ENCODE results near the gene SPDL1.
"Not testable (repeated sequence)": the region's sequence is repeated elsewhere in the genome, so short reads cannot be mapped to it uniquely, and the experiment has no call there.

The SPDL1 gene

DNA sequence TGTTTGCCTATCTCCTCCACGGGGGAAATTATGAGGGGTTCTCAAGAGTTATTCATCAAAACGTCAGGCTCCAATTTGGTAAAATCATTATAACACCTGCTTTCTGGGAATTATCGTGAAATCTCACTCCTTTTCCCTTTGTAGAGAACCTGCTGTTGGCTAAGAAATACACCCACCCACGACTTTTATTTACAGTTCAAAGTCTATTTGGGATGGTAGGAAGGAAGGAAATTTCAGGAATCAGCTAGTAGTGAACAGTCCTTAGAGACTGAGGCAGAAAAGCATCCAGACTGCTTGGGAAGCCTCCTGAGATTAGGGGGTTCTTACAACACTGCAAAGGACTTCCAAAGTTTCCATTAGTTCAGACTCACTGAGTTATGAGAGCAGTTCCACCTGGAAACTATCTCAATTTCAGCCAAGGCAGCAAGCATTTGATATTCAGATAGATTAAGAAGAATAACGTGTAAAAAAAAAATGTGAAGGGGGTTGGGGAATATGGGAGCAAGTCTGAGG is 9.4 kb upstream of the SPDL1 start:
- no peak for DNase-seq (ENCODE audit: low read depth)

- DNase-seq (ENCODE audit: low read depth) = no peak
Observed at GRCh38 chr5:169576181-169576598, 7.4 kb upstream of the SPDL1 start.

- DNase-seq (ENCODE audit: low read depth) = no peak
Observed at GRCh38 chr5:169577951-169578350, 5.6 kb upstream of the SPDL1 start.

DNA sequence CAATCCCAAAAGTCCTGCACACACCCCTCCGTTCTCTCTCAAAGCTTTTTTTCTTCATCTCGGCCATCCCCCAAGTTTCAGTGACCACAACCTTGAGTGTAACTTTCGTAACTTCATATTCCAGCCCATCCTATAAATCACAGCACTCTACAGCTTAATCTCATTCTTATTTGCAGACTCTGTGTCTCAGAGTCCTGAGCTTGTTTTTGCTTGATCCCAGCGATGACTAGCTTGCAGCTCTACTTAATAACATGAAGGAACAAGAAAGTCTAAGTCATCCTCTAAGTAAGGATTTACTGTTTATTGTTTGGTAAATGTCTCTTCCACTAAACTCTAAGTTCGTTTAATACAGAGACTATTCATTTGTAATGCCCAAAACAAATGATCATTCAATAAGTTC is 2.6 kb upstream of the SPDL1 start:
- DNase-seq (ENCODE audit: low read depth) = no peak

DNA sequence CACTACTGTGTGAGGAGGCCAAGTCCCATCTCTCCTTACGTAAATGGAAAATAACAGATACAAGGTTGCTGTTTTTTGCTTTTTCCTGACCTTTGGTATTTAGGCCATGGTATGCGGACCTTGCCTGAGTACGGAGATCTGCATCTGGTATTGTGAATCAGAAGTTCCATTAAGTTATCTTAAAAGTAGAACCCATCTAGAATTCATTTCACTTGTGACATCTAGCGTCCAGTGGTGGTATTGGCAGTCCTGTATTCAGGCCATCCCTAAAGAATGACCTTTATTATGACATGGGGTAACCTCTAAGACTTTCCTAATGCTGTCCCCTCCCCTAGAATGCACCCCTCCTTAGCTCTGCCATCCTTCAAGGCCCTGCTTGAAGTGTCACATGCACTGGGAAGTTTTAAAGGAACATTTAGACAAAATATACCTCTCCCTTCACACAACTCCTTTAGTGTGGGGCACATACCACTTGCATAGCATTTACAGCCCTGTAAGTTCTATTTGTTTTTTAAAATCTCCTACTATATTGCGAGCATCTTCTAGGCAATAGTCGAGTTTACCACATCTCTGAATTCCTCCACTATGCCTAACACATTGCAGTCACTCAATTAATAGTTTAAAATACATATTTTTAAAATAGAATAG is 1.9 kb upstream of the SPDL1 start:
- peak; percentile 3 for DNase-seq (ENCODE audit: low read depth)

DNA sequence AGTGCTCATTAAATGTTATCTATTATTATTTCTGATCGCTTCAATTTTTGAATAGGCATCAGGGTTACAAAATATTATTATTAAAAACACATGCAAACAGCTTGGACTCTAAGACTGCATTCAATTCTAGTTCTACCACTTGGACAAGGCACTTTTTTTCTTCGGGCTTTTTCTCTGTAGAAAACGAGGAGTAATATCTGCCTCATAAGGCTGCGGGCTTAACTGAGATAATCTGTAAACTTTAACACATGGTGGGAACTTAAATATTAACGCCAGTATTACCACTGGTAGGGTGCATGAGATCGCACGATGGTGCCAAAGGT is 511 bp upstream of the SPDL1 start:
- DNase-seq (ENCODE audit: low read depth) = no peak

DNA sequence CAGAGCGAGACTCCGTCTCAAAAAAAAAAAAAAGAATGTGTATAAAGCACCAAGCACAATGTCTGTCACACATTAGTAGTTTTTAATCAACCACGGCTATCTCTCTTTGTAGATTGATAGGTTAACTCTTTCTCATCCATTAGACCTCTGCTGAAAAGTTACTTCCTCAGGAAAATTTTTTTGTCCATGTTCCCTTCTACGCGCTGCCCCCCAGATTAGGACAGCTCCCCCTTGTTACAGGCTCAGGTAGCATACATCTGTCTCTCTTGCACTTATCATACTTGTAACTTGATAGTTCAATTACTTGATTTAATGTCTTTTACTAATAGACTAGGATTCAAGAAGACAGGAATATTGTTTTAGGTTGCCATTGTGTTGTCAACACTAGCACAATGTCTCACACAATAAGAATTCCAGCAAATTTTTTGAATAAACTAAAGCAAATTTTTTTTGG is 1.5 kb downstream of the SPDL1 start:
- DNase-seq (ENCODE audit: low read depth) = no peak

GRCh38 chr5:169590602-169591001 is 7.0 kb downstream of the SPDL1 start:
- no peak for DNase-seq (ENCODE audit: low read depth)

DNA sequence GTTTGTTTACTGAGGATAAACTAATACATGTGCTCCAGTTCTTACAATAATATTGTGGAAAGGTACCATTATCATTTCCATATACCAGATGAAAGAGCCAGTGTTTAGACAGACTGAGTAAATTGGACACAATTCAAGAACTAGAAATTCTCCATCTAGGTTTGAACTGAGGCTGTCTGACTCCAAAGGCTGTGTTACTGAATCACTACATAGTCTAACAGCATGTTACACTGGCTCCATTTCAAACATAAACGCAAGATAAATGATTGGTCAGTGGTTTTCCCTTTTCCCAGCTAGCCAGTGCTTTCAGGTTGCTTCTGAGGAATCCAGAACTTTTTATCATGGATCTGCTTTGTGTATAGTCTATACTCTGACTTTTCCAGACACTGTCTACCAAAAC is 8.1 kb downstream of the SPDL1 start:
- no peak for DNase-seq (ENCODE audit: low read depth)

DNA sequence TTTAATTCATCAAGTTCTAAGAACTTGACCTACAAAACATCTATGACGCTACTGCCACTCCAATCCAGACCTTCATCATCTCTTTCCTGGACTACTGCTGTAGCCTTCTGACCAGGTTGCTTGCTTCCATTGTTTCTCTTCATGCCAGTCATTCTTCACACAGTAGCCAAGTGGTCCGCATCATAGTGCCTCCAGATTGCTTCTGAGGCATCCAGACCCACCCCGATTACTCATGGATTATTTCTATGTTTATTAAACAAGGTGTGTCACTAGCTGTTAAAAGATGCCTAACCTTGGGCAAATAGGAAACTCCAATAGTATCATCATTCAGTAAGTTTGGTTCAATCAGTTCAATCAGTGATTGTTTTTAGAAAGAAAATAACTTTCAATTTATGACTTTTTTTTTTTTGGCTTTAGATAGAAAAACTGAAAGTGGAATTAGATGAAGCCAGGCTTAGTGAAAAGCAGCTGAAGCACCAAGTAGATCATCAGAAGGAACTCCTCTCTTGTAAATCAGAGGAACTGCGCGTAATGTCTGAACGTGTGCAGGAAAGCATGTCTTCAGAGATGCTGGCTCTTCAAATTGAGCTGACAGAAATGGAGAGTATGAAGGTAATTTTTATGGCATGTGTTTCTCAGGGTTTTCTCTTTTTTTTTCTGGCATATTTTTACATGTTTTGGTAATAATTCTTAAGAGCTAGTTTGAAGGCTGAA is 9.5 kb downstream of the SPDL1 start:
- DNase-seq (ENCODE audit: low read depth) = no peak

GRCh38 chr5:169595172-169595820 is 11.7 kb downstream of the SPDL1 start:
- DNase-seq (ENCODE audit: low read depth) = no peak

DNA sequence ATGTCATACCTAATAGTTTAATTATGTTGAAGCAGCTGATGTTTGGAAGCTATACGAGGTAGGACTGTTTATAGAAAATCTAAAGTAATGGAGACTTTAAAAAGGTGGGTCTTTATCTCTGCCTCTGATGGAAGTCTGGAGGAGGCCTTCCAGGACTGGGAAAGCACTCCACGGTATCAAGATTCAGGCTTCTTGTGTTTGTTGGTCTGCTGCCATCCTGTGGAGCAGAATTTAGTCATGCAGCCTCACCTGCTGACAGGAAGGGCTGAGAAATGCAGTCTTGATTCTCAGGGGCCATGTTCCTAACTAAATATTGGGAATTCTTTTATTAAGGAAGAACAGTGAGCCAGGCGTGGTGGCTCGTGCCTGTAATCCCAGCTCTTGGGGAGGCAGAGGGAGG is 15.9 kb downstream of the SPDL1 start:
- no peak for DNase-seq (ENCODE audit: low read depth)

- DNase-seq (ENCODE audit: low read depth) = no peak
Observed at GRCh38 chr5:169602535-169602934, 19.0 kb downstream of the SPDL1 start.

- no peak for DNase-seq (ENCODE audit: low read depth)
Observed at GRCh38 chr5:169606279-169606678, 22.7 kb downstream of the SPDL1 start.

GRCh38 chr5:169607882-169608281 is 24.3 kb downstream of the SPDL1 start:
- DNase-seq (ENCODE audit: low read depth) = no peak

GRCh38 chr5:169609716-169610115 is 26.1 kb downstream of the SPDL1 start:
- no peak for DNase-seq (ENCODE audit: low read depth)

DNA sequence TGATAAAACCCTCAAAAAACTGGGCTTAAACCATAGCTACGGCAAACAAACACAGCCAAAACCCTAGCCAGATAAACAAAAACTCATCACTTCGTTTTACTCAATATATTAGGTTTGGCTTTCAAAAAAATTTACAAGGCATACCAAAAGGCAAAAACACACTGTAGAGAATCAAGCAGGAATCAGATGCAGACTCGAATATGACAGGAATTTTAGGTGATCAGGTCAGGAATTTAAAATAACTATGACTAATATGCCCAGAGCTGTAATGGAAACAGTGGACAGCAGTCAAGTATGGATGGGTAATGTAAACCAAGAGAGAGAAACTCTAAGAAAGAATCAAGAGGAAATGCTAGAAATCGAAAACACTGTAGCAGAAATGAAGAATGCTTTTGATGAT is 27.0 kb downstream of the SPDL1 start:
- no peak for DNase-seq (ENCODE audit: low read depth)

DNA sequence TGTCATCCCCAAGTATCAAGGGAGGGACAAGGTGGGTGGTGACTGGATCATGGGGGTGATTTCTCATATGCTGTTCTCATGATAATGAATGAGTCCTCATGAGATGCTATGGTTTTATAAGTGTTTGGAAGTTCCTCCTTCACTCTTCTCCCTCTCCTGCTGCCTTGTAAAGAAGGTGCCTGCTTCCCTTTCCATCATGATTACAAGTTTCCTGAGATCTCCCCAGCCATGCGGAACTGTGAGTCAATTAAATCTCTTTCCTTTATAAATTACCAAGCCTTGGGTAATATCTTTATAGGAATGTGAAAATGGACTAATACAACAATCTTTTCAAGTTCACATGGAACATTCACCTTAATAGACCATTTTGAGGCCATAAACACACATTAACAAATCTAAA is 32.0 kb downstream of the SPDL1 start:
- no peak for DNase-seq (ENCODE audit: low read depth)

DNA sequence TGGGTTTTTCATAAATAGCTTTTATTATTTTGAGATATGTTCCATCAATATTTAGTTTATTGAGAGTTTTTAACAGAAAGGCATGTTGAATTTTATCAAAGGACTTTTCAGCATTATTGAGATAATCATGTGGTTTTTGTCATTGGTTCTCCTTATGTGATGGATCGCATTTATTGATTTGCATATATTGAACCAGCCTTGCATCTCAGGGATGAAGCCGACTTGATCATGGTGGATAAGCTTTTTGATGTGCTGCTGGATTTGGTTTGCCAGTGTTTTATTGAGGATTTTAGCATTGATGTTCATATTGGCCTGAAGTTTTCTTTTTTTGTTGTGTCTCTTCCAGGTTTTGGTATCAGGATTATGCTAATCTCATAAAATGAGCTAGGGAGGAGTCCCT is 40.7 kb downstream of the SPDL1 start:
- DNase-seq (ENCODE audit: low read depth) = not testable (repeated sequence)

GRCh38 chr5:169626779-169627178 is 43.2 kb downstream of the SPDL1 start:
- no peak for DNase-seq (ENCODE audit: low read depth)

GRCh38 chr5:169627551-169627950 is 44.0 kb downstream of the SPDL1 start:
- no peak for DNase-seq (ENCODE audit: low read depth)

DNA sequence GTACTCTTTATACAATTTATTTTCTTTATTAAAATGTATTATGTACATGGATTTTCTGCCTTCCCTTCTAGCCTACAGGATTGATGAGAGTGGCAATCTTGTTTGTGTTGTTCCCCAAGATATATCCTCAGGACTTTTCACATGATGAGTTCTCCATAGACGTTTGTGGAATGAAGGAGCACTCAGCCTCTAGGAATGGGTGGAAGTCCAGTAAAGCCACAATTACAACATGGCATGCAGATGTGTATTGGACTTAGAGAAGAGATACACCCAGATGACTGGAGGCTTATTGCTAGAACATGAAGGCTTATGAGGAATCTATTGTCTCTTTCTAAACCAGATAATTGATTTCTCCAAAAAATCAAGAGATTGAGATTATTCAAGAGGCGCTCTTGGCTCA is 45.3 kb downstream of the SPDL1 start:
- DNase-seq (ENCODE audit: low read depth) = no peak

GRCh38 chr5:169629847-169630548 is 46.4 kb downstream of the SPDL1 start:
- no peak for DNase-seq (ENCODE audit: low read depth)
